Fibroblast of pulmonary artery (primary cell): Measurements from ENCODE around the gene TP53TG5.
A peak's percentile ranks its signal among the peaks of the same experiment; 100 is the strongest.

Experiments used
- DNase-seq: peaks from one replicate; pipeline ENCODE4 v3.0.0-alpha.2; 2010; ENCODE audit warnings: low read depth
- H3K4me3 ChIP-seq: replicated peaks from 2 replicates; pipeline ENCODE4 v1.5.1; 2011; ENCODE audit warnings: low read depth, mild to moderate bottlenecking, control low read depth, low read length, moderate library complexity
- CTCF ChIP-seq: IDR thresholded peaks from 2 replicates; pipeline ENCODE4 v1.5.1; 2011; ENCODE audit warnings: mild to moderate bottlenecking, control low read depth, low read length, inconsistent platforms; ENCODE audit errors: missing control alignments

The TP53TG5 gene

GRCh38 chr20:45359406-45360148 lies 18.5 kb downstream of the TP53TG5 start:
- H3K4me3 ChIP-seq = no peak overlapping the region
- TF ChIP-seq CTCF = no peak
- DNase-seq = peak; percentile 85

DNA sequence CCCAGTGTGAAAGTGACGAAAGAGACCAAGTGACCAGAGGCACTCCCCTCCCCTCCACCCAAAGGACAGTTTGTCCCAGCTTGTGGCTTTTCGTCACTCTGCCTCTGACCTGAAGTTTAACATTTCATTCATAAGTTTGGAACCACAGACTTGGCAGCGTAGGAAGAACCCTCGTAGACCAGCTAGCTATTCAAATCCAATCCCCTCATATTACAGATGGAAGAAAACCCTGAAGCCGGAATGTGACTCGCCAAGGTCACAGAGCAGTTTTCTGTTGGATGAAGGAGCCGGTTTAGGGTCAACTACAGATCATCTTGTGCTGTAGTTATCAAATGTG lies 19.1 kb downstream of the TP53TG5 start:
- DNase-seq = peak; percentile 77
- no peak overlapping the region for H3K4me3 ChIP-seq
- TF ChIP-seq CTCF = no peak

GRCh38 chr20:45358282-45359068 lies 19.6 kb downstream of the TP53TG5 start:
- H3K4me3 ChIP-seq = no peak overlapping the region
- DNase-seq = peak; percentile 93
- TF ChIP-seq CTCF = no peak

GRCh38 chr20:45355209-45356084 lies 22.7 kb downstream of the TP53TG5 start:
- no peak overlapping the region for H3K4me3 ChIP-seq
- peak; percentile 67 for DNase-seq
- no peak for TF ChIP-seq CTCF

GRCh38 chr20:45354423-45355208 lies 23.5 kb downstream of the TP53TG5 start:
- H3K4me3 ChIP-seq = no peak overlapping the region
- TF ChIP-seq CTCF = no peak
- peak; percentile 49 for DNase-seq

DNA sequence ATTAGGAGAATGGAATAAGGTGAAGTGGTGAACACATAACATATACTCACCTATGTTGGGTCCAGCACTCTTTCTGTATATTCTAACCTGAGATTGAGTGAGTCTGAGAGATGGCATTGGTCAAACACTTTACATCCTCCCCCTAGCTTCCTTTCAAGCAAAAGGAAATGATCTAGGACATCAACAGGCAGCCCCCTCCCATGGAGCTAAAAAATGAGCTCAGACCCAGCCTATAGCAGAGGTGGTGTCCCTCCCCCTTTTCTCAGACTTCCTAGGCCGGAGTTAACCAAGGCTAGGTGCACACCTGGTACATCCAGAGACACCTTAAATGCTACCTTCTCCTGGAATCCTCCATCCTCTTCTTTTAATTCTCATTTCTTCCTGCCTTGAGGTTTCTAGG lies 24.4 kb downstream of the TP53TG5 start:
- no peak for DNase-seq
- H3K4me3 ChIP-seq = no peak overlapping the region

More for the DNA sequence above, 24.4 kb downstream of the TP53TG5 start:
- no peak for TF ChIP-seq CTCF
